HEK293 (cell line): Measurements from ENCODE around the gene TSPAN7.

ENCODE experiments used
- ZNF223 ChIP-seq: fragments of 450-650 bp; formaldehyde crosslinking; IDR thresholded peaks from 2 replicates; pipeline ENCODE4 v1.5.1; 2016; ENCODE audit warnings: missing biosample characterization, missing genetic modification characterization
- ZNF239 ChIP-seq: fragments of 450-650 bp; formaldehyde crosslinking; IDR thresholded peaks from 2 replicates; pipeline ENCODE4 v1.5.1; 2016; ENCODE audit warnings: missing biosample characterization, missing genetic modification characterization
- ZNF521 ChIP-seq: fragments of 450-650 bp; formaldehyde crosslinking; IDR thresholded peaks from 2 replicates; pipeline ENCODE4 v1.5.1; 2017; ENCODE audit warnings: missing biosample characterization, mild to moderate bottlenecking, missing genetic modification characterization
- ZNF76 ChIP-seq: fragments of 450-650 bp; formaldehyde crosslinking; IDR thresholded peaks from 2 replicates; pipeline ENCODE4; 2016; ENCODE audit warnings: low read depth, missing biosample characterization, missing genetic modification characterization, borderline replicate concordance
- ZNF830 ChIP-seq: fragments of 450-650 bp; IDR thresholded peaks from 2 replicates; pipeline ENCODE4 v1.5.0; 2018; ENCODE audit warnings: missing biosample characterization, missing genetic modification characterization, low read depth, mild to moderate bottlenecking, moderate library complexity
- ZSCAN30 ChIP-seq: fragments of 450-650 bp; IDR thresholded peaks from 2 replicates; pipeline ENCODE4 v1.5.1; 2018; ENCODE audit warnings: missing biosample characterization, mild to moderate bottlenecking, missing genetic modification characterization, moderate library complexity
- TF ChIP-seq, protein P1 (sequence below): fragments of 450-650 bp; formaldehyde crosslinking; IDR thresholded peaks from 2 replicates; pipeline ENCODE4 v1.5.1; 2016; ENCODE audit warnings: missing biosample characterization, missing genetic modification characterization
- TF ChIP-seq, protein P2 (sequence below): fragments of 450-650 bp; formaldehyde crosslinking; IDR thresholded peaks from 2 replicates; pipeline ENCODE4 v1.5.1; 2017; ENCODE audit warnings: missing biosample characterization, missing genetic modification characterization

DNA sequence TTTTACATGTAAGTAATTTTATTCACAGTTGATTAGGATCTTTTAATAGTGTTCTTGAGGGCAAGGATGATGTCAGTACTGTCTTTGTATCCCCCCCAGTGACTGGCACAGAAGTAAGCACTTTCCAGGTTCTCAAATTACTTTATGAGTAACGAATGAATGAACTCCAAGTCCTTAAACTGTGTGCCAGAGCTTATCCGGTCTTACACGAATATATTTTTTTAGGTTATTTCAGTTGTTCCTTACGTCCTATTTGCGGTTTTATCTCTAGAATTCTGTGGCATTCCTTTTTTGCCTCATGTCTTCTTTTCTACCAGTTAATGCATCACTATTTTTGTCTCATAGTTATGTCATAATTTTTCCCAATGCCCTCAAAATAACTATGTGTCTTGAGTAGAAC is 133.1 kb downstream of the TSPAN7 start:
- TF ChIP-seq, protein P1, sequence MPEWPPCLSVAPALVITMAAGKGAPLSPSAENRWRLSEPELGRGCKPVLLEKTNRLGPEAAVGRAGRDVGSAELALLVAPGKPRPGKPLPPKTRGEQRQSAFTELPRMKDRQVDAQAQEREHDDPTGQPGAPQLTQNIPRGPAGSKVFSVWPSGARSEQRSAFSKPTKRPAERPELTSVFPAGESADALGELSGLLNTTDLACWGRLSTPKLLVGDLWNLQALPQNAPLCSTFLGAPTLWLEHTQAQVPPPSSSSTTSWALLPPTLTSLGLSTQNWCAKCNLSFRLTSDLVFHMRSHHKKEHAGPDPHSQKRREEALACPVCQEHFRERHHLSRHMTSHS, result no peak
- TF ChIP-seq ZNF76 (no peak), ZNF521 (tag by site-specific recombination) (no peak), ZNF239 (tag by site-specific recombination) (no peak), ZNF830 (tag by site-specific recombination) (no peak), ZSCAN30 (tag by site-specific recombination) (no peak), ZNF223 (tag by site-specific recombination) (no peak)
- TF ChIP-seq, protein P2, sequence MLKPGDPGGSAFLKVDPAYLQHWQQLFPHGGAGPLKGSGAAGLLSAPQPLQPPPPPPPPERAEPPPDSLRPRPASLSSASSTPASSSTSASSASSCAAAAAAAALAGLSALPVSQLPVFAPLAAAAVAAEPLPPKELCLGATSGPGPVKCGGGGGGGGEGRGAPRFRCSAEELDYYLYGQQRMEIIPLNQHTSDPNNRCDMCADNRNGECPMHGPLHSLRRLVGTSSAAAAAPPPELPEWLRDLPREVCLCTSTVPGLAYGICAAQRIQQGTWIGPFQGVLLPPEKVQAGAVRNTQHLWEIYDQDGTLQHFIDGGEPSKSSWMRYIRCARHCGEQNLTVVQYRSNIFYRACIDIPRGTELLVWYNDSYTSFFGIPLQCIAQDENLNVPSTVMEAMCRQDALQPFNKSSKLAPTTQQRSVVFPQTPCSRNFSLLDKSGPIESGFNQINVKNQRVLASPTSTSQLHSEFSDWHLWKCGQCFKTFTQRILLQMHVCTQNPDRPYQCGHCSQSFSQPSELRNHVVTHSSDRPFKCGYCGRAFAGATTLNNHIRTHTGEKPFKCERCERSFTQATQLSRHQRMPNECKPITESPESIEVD, result no peak
